Esophagus (tissue), 2 donors: ENCODE data around the gene SOX6. TPM values are rescaled to one million over a fixed set of nuclear protein-coding genes. Genes with fewer than 3 reads are reported as not detected.

Experiments used
- H3K27ac ChIP-seq, 2 donors: one replicate each; pipeline ENCODE4 v1.5.1; 2013; ENCODE audit warnings: low read depth in 2 of 2, mild to moderate bottlenecking in 2 of 2, inconsistent platforms in 1 of 2, low read length in 1 of 2, moderate library complexity in 1 of 2
- H3K27me3 ChIP-seq, 2 donors: one replicate each; pipeline ENCODE4 v1.6.1; 2013; ENCODE audit warnings: low read length in 2 of 2, control low read depth in 1 of 2, mild to moderate bottlenecking in 1 of 2; ENCODE audit not compliant: insufficient read depth in 2 of 2, control insufficient read depth in 1 of 2
- H3K36me3 ChIP-seq, 2 donors: one replicate each; pipeline ENCODE4 v1.6.1; 2013; ENCODE audit warnings: low read length in 1 of 2; ENCODE audit not compliant: control insufficient read depth in 2 of 2, insufficient read depth in 2 of 2
- H3K4me1 ChIP-seq, 2 donors: one replicate each; pipeline ENCODE4 v1.6.1; 2013; ENCODE audit warnings: low read length in 1 of 2; ENCODE audit not compliant: control insufficient read depth in 2 of 2, insufficient read depth in 2 of 2
- H3K4me3 ChIP-seq, 2 donors: one replicate each; pipeline ENCODE4 v1.5.1; 2013; ENCODE audit warnings: low read length in 2 of 2, mild to moderate bottlenecking in 2 of 2, low read depth in 1 of 2, moderate library complexity in 1 of 2
- H3K9me3 ChIP-seq, 2 donors: one replicate each; pipeline ENCODE4 v1.6.1; 2013; ENCODE audit warnings: mild to moderate bottlenecking in 2 of 2, low read depth in 1 of 2, low read length in 1 of 2, moderate library complexity in 1 of 2; ENCODE audit not compliant: control insufficient read depth in 2 of 2, insufficient read depth in 1 of 2
- WGBS, 2 donors: extraction: QIAGEN DNeasy Blood & Tissue Kit; methylation state at CpG; one replicate each; pipeline ENCODE4 v1.1.7; 2013; 5-methylcytosine and 5-hydroxymethylcytosine counted together
- polyA plus RNA-seq, 2 donors: library from polyadenylated mRNA; stranded (reverse); fragments of 200-250 nt; gene quantifications; one replicate each; pipeline ENCODE4 v1.2.3, GENCODE V29; 2013
- donor health status: healthy with polysubstance abuse.
- donor health status: Bipolar disorder and iron deficiency.

SOX6 gene
- polyA plus RNA-seq, 2 donors, result 1.2 to 2.4 TPM

DNA sequence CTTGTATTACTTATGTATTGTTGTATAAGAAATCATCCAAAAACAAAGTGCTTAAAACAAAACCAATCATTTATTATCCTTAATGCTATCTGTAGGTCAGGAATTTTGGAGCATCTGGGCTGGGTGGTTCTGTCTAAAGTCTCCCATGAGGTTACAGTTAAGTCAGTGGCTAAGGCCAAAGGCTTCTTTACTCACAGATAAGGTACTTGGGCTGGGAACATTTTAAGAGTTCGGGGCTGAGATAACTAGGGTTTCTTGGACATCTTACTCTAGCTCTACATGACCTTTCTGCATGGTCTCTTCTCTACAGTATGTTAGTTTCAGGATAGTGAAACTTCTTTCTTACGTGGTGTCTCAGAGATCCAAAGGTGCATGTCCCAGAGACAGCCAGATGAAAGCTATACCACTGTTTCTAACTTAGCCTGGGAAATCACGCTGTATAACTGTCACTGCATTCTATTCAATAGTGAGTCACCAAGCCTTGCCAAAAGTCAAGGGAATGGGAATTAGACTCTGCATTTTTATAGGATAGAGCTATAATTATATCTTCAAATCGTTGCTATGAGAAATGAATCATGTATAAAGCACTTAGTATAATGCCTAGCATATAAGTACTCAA lies 29.6 kb downstream of the SOX6 start:
- H3K4me3 ChIP-seq, result no peak overlapping the region
- H3K27ac ChIP-seq, result no peak overlapping the region
- no peaks in the 10 kb centered on the region for H3K9me3 ChIP-seq
- no peaks in the 10 kb centered on the region for H3K27me3 ChIP-seq
- no peaks in the 10 kb centered on the region for H3K4me1 ChIP-seq
- H3K36me3 ChIP-seq, result no peaks in the 10 kb centered on the region
- WGBS, 2 donors, result 74 to 76% methylated on average over 4 of the region's 4 CpGs

DNA sequence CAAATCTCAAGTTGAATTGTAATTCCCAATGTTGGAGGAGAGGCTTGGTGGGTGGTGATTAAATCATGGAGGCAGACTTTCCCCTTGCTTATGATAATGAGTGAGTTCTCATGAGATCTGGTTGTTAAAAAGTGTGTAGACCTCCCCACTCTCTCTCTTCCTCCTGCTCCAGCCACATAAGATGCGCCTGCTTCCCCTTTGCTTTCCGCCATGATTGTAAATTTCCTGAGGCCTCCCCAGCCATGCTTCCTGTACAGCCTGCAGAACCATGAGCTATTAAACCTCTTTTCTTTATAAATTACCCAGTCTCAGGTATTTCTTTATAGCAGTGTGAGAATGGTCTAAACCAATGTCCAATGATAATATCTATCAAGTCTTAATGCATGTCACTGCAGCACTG lies 34.2 kb downstream of the SOX6 start:
- 93 to 97% methylated on average over 2 of the region's 2 CpGs for WGBS, 2 donors
- Histone ChIP-seq H3K27ac (no peak overlapping the region), H3K27me3 (no peaks in the 10 kb centered on the region), H3K9me3 (no peaks in the 10 kb centered on the region), H3K4me3 (no peak overlapping the region), H3K36me3 (no peaks in the 10 kb centered on the region), H3K4me1 (no peaks in the 10 kb centered on the region)

DNA sequence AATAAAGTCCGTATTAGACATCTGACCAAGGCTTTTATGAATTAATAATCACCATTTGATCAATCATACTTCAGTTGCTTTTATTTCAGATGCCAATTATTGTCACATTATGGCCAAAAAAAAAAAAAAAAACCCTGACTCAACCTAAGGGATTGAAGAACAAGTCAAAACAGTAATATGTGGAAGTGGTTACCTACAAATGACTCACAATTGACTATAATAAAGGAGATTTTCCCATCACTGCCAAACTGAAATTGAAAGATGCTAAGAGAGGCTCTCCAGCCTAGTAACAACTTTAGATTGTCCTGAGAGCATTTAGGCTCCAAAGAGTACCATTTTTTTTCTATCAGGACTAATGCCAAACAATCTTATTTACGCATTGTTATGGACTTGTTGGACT lies 35.2 kb downstream of the SOX6 start:
- no peak overlapping the region for H3K27ac ChIP-seq
- WGBS, 2 donors, result 57 to 72% methylated on average over 2 of the region's 2 CpGs
- H3K36me3 ChIP-seq, result no peaks in the 10 kb centered on the region
- no peaks in the 10 kb centered on the region for H3K9me3 ChIP-seq
- no peaks in the 10 kb centered on the region for H3K27me3 ChIP-seq
- H3K4me1 ChIP-seq, result no peaks in the 10 kb centered on the region
- H3K4me3 ChIP-seq, result no peak overlapping the region

DNA sequence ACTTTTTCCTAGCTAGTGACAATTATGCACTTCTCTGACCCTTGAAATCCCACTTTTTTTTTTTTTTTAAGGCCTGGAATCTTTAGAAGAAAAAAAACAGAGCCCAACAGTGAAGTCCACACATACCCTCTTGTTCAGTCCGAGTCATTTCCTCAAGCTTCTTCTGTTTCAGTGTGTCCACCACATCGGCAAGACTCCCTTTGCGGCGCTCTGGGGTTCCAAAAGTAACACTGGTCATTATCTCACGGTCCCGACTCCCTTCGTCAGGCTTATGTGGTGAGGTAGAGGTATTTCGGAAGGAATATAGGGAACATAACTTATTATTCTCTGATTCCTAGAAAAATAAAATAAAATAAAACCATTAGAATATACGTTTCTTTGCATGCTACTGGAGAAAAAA lies 38.0 kb downstream of the SOX6 start:
- Histone ChIP-seq H3K36me3 (no peaks in the 10 kb centered on the region), H3K27ac (no peak overlapping the region), H3K4me1 (no peaks in the 10 kb centered on the region), H3K4me3 (no peak overlapping the region), H3K27me3 (no peaks in the 10 kb centered on the region), H3K9me3 (no peaks in the 10 kb centered on the region)
- WGBS, 2 donors, result 92 to 94% methylated on average over 9 of the region's 9 CpGs

DNA sequence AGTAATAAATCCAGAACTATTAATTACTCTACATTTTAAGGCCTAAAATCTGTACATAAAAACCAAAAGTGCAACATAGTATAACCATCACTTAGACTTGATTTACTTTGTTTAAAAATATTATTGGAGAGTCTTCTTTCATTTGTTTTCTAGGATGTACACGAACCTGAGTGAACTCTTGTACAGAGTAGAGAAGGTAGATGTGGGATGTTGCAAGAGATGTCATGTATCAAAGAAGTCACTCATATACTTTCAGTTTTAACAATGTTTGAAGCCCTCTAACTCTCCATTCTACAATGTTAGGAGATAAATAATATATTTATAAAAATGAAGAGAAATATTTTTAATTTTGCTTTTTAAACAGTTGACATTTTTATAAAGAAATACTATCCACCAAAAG lies 38.6 kb downstream of the SOX6 start:
- Histone ChIP-seq H3K27me3 (no peaks in the 10 kb centered on the region), H3K27ac (no peak overlapping the region)
- 74 to 83% methylated on average over 1 of the region's 1 CpG for WGBS, 2 donors

DNA sequence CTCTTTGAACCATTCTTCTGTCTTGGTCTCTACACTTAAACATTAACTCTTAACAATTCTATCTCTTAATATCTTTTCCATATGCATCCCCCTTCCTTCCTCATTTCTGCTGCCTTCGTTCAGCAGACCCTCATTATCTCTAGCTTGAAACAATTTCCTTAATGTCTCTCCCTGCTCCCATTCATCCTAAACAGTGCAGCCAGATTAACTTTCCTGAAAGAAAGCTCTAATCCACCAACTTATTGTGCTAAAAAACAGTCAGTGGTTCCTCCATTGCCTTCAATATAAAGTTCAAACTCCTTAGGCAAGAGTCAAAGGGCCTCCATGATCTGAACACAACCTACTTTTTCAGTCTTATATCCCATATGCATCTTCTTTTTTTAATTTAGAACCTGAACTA lies 42.5 kb downstream of the SOX6 start:
- Histone ChIP-seq H3K4me1 (no peaks in the 10 kb centered on the region), H3K4me3 (no peak overlapping the region), H3K36me3 (no peaks in the 10 kb centered on the region), H3K9me3 (no peaks in the 10 kb centered on the region), H3K27me3 (no peaks in the 10 kb centered on the region), H3K27ac (no peak overlapping the region)
- WGBS, 2 donors, result 67 to 72% methylated on average over 1 of the region's 1 CpG

More for the DNA sequence above, 38.6 kb downstream of the SOX6 start:
- no peaks in the 10 kb centered on the region for H3K4me1 ChIP-seq
- H3K36me3 ChIP-seq, result no peaks in the 10 kb centered on the region
- H3K4me3 ChIP-seq, result no peak overlapping the region
- no peaks in the 10 kb centered on the region for H3K9me3 ChIP-seq

DNA sequence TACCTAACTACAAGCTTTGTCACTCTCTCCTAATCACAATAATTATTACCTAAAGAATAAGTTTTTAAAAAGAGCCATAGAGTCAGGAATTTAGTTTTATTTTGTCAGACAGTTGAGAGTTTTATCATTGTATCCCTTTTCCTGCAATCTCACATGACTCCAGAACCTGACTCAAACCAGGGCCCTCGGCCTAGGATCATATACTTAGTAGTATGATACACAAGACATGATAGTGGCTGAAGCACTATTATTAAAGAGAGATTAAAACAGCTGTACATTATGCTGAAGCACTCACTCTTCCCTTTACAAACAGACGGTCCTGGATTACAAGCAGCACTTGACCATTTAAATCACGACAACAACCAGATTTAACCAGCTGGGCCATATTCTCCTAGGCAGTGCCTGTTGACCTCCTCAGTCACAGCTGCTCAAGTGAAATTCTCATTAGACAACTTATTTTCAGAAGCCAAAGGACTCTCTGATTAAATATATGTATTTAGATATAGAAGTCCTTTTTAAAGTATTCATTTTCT lies 44.0 kb downstream of the SOX6 start:
- Histone ChIP-seq H3K27me3 (no peaks in the 10 kb centered on the region), H3K9me3 (no peaks in the 10 kb centered on the region), H3K4me3 (no peak overlapping the region), H3K36me3 (no peaks in the 10 kb centered on the region), H3K27ac (no peak overlapping the region), H3K4me1 (no peaks in the 10 kb centered on the region)
- 88% methylated on average over 3 of the region's 3 CpGs for WGBS, 2 donors

DNA sequence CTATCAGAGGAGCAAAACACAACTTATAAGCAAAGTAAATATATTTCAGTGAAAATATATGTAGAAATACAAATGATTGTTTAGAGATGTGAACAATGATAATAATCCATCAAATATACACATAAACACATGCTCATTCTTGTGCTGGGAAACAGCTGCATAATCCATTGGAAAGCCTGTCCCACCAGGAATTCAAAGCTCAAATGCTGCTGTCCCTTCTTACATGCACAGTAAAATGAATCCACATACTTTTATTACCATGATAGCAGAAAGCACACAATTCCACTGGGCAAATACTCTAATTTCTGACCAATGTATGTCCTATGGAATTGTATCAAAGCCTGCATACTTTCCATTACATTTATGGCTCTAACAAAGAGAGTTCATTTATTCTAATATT lies 44.5 kb downstream of the SOX6 start:
- Histone ChIP-seq H3K4me3 (no peak overlapping the region), H3K4me1 (no peaks in the 10 kb centered on the region), H3K27me3 (no peaks in the 10 kb centered on the region), H3K27ac (no peak overlapping the region), H3K9me3 (no peaks in the 10 kb centered on the region), H3K36me3 (no peaks in the 10 kb centered on the region)

DNA sequence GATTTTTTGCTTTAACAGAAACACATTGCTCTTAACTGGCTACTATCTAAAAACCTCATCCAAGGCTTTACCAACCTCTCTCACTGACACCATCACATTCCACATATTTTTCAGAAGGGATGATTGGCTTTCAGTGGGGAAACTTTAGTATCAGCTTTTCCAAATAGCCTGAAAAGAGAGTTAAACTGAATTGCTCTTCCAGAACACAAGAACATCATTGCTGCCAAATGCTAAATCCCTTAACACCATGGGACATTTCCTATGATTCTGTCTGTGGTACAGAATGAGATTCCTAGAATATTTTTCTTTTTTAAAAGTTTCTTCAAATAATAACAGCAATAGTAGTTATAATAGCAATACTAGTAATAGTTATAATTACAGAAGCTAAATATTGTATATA lies 45.4 kb downstream of the SOX6 start:
- Histone ChIP-seq H3K9me3 (no peaks in the 10 kb centered on the region), H3K27ac (no peak overlapping the region), H3K4me3 (no peak overlapping the region), H3K27me3 (no peaks in the 10 kb centered on the region), H3K4me1 (no peaks in the 10 kb centered on the region), H3K36me3 (no peaks in the 10 kb centered on the region)

DNA sequence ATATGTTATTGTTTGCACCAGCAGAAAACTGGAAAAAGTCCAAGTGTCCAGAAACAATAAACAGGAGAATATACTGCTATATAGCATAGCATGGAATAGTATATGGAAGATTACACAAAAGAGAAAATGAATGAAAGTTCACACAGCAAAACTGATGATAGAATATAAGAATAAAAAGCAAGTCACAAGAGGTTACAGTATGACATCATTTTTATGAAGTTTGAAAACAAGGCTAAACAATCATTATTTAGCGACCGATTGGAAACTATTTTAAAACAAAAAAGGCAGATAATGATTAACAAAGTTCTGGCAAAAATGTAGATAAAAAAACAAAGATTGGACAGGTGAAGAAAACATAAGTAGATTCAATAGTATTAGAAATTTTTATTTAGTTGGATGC lies 47.1 kb downstream of the SOX6 start:
- WGBS, 2 donors, result 78 to 80% methylated on average over 2 of the region's 2 CpGs
- Histone ChIP-seq H3K4me3 (no peak overlapping the region), H3K27ac (no peak overlapping the region), H3K9me3 (no peaks in the 10 kb centered on the region), H3K36me3 (no peaks in the 10 kb centered on the region), H3K27me3 (no peaks in the 10 kb centered on the region), H3K4me1 (no peaks in the 10 kb centered on the region)
